GM18873 (cell line): ENCODE measurements around the gene LRRC74A.

ENCODE experiments used
- ATAC-seq: cut with Tn5 transposase; IDR thresholded peaks from one replicate; pipeline ENCODE4 v1.9.1; 2021; ENCODE audit warnings: mild to moderate bottlenecking, moderate library complexity, moderate number of reproducible peaks; ENCODE audit not compliant: unreplicated experiment, low FRiP score

Gene LRRC74A

GRCh38 chr14:76826122-76826521 lies at the start of gene LRRC74A:
Gene LRRC74A, plus strand, starts transcription at chr14:76826408. Its CDS starts 290 bp downstream, at chr14:76826698.
- ATAC-seq = no peak

DNA sequence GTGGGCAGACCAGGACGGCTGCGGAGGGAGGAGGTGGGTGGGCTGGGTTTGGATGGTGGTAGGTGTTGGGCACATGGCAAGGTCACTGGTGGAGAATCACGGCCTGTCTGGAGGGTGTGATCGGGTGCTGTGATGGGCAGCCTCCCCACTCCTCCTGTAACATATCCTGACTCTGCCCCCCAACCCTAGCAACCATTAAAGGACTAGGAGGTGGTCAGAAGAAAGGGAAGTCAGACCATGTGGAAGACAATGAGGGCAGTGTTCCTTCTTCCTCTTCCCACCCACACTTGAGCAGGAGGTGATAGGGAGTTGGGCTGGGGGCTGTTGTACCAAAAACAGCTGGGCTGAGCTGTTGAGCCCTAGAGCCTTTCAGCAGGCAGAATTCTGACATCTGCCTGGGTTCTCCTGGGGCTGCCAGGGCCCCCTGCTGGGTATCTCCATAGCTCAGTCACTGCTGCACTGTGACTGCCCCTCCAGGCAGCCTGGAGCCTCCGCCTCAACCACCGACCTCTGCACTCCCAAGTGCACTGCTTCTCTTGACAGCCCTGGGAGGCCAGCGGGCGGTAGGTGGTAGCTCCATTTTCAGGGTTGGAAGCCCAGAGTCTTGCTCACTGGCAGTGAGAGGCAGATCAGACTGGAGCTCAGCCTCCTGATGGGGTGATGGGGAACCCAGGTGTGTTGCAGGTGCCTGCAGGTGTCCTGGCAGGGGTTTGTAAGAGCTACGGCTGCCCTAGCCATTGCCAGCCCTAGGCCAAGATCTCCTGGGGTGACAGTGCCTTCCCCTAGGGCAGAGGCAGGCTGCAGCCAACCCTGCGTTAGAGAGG lies 49.6 kb upstream of the LRRC74A start:
- ATAC-seq = no peak

GRCh38 chr14:76777721-76778120 lies 48.5 kb upstream of the LRRC74A start:
- no peak for ATAC-seq

DNA sequence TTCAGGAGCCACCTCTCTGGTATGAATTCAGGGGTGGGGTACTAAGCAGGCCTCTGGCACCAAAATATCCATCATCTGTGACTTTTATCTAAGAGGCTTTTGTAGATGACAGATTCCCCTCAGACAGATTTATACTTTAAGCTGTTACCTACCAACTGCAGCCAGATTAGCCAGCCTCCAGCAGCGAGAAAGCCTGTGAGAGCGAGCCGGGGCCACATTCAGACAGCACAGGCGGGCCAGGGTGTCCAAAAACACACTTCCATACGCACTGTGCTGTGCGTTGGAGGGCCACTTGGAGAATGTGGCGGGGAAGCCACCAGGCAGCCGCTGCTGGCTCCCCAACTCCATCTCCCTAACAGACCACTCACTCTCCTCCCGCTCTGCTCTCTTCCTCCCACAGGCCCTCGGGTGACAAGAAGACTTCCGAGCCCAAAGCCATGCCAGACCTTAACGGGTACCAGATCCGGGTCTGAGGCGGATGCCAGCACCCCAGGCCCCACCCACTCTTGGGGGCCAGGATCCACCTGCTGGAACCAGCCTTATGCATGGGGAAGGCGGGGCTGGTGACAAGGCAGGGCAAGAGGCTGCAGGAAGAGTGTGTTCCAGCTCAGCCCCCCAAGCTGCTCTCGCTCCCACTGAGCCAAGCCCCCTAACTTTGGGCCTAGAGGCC lies 47.5 kb upstream of the LRRC74A start:
- no peak for ATAC-seq

GRCh38 chr14:76779221-76780057 lies 46.8 kb upstream of the LRRC74A start:
- no peak for ATAC-seq

DNA sequence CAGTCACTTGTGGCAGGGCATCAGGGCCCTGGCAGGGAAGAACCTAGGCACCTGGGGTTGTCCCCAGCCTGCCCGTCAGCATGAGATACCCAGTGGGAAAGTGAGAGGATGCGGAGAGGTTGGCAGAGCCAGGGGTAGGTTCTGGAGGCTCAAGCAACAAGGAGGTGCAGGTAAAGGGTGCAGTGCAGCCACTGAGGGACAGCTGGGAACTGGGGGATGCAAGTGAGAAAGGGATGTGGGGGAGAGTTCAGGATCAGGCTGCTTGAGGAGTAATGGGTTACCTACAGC lies 46.2 kb upstream of the LRRC74A start:
- ATAC-seq = no peak

DNA sequence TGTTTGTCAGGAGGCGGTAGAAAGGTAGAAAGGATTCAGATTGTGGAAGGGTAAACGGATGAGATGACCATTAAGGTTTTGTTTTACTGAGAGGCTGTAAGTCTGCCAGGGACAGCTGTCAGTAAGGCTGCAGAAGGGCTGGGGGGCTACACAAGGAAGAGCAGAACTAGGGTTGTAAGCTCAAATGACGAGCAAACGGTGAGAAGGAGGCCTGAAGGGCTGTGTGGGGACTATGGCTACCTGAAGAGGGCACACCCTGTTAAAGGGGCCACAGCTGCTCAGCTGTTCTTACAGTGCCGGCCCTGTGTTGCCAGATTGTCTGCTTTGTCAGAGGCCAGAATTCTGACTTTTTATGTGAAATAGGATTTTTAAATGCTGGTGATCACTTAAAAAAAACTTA lies 45.8 kb upstream of the LRRC74A start:
- no peak for ATAC-seq

GRCh38 chr14:76780875-76781647 lies 45.1 kb upstream of the LRRC74A start:
- no peak for ATAC-seq

- ATAC-seq = no peak
These were observed 44.6 kb upstream of the LRRC74A start for GRCh38 chr14:76781648-76782051.

DNA sequence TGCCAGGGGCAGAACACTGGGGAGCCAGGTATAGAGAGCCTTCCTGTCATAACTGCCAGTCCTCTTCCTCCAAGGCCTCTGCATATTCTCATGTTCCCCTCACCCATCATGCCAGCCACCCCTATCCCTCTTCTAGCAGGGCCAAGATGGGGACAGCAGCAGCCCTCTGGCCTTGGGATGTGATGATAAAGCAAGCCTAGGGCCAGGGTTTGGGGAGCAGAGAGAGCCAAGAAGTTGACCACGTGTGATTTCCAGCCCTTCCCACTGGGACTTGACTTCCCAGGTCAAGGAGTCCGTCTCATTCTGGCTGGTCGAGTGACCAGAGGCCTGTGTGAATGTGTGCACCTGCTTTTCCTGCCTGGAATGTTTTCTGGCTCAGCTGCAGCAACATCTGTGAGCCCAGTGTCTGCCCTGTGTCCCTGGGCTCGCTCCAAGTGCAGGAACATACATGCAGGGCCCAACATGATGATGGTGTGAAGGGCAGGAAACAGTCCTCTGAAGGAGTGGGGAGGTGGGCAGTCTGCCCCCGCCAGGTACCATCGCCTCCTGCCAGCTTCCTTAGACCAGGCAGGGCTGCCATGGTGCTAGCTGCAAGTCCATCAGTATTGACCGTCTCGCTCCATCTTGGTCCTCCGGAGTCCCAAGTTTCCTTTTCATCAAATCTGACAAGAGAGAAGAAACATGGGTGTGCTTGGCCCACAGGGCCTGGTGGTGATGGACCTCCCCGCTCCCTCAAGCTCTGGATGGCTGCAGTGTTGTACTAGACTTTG lies 43.9 kb upstream of the LRRC74A start:
- no peak for ATAC-seq

GRCh38 chr14:76782885-76783566 lies 43.2 kb upstream of the LRRC74A start:
- no peak for ATAC-seq

DNA sequence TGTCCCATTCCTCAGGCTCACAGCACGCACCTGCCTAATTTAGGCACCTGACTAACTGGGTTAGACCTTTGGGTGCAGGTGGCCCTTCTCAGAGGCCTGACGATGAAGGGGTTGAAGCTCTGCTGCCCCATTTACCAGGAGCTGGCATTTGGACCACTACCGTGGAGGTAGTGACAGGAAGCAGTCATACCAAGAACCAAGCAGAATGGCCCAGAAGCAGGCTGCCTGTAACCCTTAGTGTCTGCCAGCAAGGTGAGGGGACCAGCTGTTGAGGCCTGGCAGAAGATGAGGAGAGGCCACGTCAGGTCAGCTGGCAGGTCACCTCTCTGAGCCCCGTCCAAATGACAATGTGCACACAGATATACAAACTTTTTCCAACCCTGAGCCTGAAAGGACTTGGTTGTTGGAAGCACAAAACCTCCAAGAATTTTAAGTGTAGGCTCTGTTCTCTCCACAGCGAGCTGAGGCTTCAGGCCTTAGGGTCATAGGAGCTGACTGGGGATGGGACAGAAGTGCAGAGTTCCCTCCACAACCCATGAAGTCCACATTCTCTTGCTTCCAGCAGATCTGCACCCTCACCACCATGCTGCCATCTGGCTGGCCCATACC lies 41.8 kb upstream of the LRRC74A start:
- ATAC-seq = no peak

DNA sequence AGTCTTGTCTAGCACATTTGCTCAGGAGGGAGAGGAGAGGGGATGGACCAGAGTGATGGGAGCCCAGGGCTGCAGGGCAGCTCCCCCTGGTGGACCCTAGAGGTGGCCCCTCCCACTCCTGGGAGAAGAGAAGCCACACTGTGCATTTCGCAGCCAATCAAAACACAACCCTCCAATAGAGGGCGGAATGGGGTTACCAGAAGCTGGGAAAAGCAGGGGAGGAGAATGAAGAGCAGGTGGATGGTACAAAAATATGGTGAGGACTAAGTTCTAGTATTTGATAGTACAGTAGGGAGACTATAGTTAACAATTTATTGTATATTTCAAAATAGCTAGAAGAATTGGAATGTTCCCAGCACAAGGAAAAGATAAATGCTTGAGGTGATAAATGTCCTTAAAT lies 41.3 kb upstream of the LRRC74A start:
- ATAC-seq = no peak

DNA sequence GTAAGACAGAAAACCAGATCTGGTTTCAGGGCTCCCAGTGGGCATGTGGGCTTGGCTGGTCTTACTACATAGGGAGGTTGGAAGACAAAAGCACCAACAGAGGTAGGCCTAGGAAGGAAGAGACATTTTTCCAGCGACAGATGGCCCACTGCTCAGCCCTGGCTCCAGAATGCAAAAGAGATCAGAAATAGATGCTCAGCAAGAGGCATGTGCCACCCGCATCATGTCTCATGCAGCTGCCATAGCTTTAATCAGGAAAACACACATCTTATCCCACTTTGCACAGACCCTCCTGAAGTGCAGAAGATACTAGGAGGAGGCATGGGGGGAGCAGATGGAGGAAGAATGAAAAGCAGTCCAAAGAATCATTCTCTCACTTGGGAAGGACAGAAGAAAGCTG lies 39.6 kb upstream of the LRRC74A start:
- ATAC-seq = no peak

GRCh38 chr14:76792422-76792821 lies 33.8 kb upstream of the LRRC74A start:
- no peak for ATAC-seq

DNA sequence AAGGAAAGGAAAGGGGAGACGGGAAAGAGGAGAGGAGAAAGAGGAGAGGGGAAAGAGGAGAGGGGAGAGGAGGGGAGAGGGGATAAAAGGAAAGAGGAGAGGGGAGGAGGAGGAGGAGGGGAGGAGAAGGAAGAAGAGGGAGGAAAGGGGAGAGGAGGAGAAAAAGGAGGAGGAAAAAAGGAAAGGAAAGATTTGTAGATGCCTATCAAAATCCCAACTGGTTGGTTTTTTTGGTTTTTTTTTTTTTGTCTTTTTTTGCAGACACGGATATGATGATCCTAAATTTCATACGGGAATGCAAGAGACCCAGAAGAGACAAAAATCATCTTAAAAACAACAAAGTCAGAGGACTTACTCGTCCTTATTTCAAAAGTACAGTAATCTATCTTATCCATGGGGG lies 32.9 kb upstream of the LRRC74A start:
- ATAC-seq = no peak

GRCh38 chr14:76793956-76794355 lies 32.3 kb upstream of the LRRC74A start:
- ATAC-seq = no peak

GRCh38 chr14:76806446-76806845 lies 19.8 kb upstream of the LRRC74A start:
- ATAC-seq = no peak

DNA sequence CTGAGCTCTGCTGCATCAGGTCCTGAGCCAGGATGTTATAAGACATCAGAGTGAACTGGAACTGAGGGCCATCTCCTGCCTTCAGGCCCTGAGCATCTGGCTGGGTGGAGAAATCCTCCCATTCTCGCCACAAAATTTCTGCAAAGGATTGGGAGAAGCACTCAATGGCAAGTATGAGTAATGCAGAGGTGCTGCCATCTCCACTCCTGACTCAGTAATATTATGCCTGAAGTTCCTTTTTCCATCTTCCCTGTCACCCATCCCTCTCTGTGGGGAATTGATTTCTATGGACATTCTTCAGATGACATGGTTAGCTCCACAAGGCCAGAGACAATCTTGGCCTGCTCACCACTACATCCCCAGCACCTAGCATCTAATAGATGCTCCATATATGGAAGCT lies 18.2 kb upstream of the LRRC74A start:
- ATAC-seq = no peak
